GM18502 (cell line): ENCODE measurements around the gene HEPACAM2.

ENCODE experiments used
- ATAC-seq: cut with Tn5 transposase; IDR thresholded peaks from one replicate; pipeline ENCODE4 v1.9.1; 2021; ENCODE audit warnings: mild to moderate bottlenecking; ENCODE audit not compliant: unreplicated experiment, poor library complexity

Gene HEPACAM2

GRCh38 chr7:93226310-93226709 lies at the start of gene HEPACAM2:
TSS of gene HEPACAM2 (minus strand) at chr7:93226469.
- ATAC-seq: no peak

- no peak for ATAC-seq
Observed at GRCh38 chr7:93265220-93265619, 39.0 kb upstream of the HEPACAM2 start.

GRCh38 chr7:93262535-93262934 lies 36.3 kb upstream of the HEPACAM2 start:
- no peak for ATAC-seq

GRCh38 chr7:93258661-93259060 lies 32.4 kb upstream of the HEPACAM2 start:
- no peak for ATAC-seq

- ATAC-seq: no peak
Observed at GRCh38 chr7:93249491-93250148, 23.4 kb upstream of the HEPACAM2 start.

- ATAC-seq: no peak
Observed at GRCh38 chr7:93245525-93246432, 19.5 kb upstream of the HEPACAM2 start.

GRCh38 chr7:93242106-93242505 lies 15.8 kb upstream of the HEPACAM2 start:
- ATAC-seq: no peak

- ATAC-seq: no peak
Observed at GRCh38 chr7:93239824-93240223, 13.6 kb upstream of the HEPACAM2 start.

GRCh38 chr7:93238748-93239147 lies 12.5 kb upstream of the HEPACAM2 start:
- ATAC-seq: no peak

- no peak for ATAC-seq
Observed at GRCh38 chr7:93238131-93238530, 11.9 kb upstream of the HEPACAM2 start.

GRCh38 chr7:93235541-93235940 lies 9.3 kb upstream of the HEPACAM2 start:
- ATAC-seq: no peak

GRCh38 chr7:93232673-93233018 lies 6.4 kb upstream of the HEPACAM2 start:
- peak; percentile 12 for ATAC-seq

- peak; percentile 99 for ATAC-seq
Observed at GRCh38 chr7:93231799-93232672, 5.8 kb upstream of the HEPACAM2 start, which contains the start of gene VPS50. TSS of gene VPS50 (plus strand) at chr7:93232366. CDS start at chr7:93232468, 102 bp downstream.

GRCh38 chr7:93231259-93231658 lies 5.0 kb upstream of the HEPACAM2 start:
- no peak for ATAC-seq

GRCh38 chr7:93228302-93228701 lies 2.0 kb upstream of the HEPACAM2 start:
- no peak for ATAC-seq

GRCh38 chr7:93219868-93220267 lies 6.4 kb downstream of the HEPACAM2 start:
- ATAC-seq: no peak

GRCh38 chr7:93218997-93219827 lies 7.1 kb downstream of the HEPACAM2 start:
- no peak for ATAC-seq

GRCh38 chr7:93212881-93213280 lies 13.4 kb downstream of the HEPACAM2 start:
- no peak for ATAC-seq

- no peak for ATAC-seq
Observed at GRCh38 chr7:93211228-93211818, 14.9 kb downstream of the HEPACAM2 start.
